Right lobe of liver (tissue), 6 donors: Measurements from ENCODE around the gene CUEDC1. TPM values are rescaled to one million over a fixed set of nuclear protein-coding genes. Genes with fewer than 3 reads are reported as not detected.

ENCODE experiments used
- ATAC-seq, 4 donors: fragments of 200-7000 bp; cut with Tn5 transposase; one replicate each; pipeline ENCODE4 v1.9.1; 2020; ENCODE audit warnings: mild to moderate bottlenecking in 4 of 4, moderate library complexity in 4 of 4
- DNase-seq, 3 donors: peaks; one replicate each; pipeline ENCODE4 v3.0.0-alpha.2; 2020
- H3K27ac ChIP-seq, 3 donors: fragments of 200-600 bp; one replicate each; pipeline ENCODE4 v1.8.0; 2022
- H3K27me3 ChIP-seq, 2 donors: fragments of 200-600 bp; one replicate each; pipeline ENCODE4 v1.8.0; 2022
- H3K36me3 ChIP-seq, 4 donors: fragments of 200-600 bp; sonication (generic) in 1 of 4; one replicate each; pipeline versions ENCODE4 v1.5.1 to v1.8.0; 2017 to 2022; ENCODE audit warnings: control low read depth in 1 of 4
- H3K4me1 ChIP-seq, 4 donors: fragments of 200-600 bp; sonication (generic) in 1 of 4; one replicate each; pipeline versions ENCODE4 v1.5.1 to v1.8.0; 2017 to 2022; ENCODE audit warnings: control low read depth in 1 of 4
- H3K4me3 ChIP-seq, 3 donors: fragments of 200-600 bp; one replicate each; pipeline ENCODE4 v1.8.0; 2022
- H3K9me3 ChIP-seq, 4 donors: fragments of 200-600 bp; sonication (generic) in 1 of 4; one replicate each; pipeline versions ENCODE4 v1.5.1 to v1.8.0; 2017 to 2022; ENCODE audit warnings: control low read depth in 1 of 4
- CTCF ChIP-seq, 4 donors: fragments of 200-600 bp in 3 of 4; fragments of 450-650 bp in 1 of 4; IDR thresholded peaks; one replicate each; pipeline versions ENCODE4 v1.5.1 to v1.8.0; 2016 to 2022; ENCODE audit warnings: antibody characterized with exemption in 4 of 4, mild to moderate bottlenecking in 2 of 4
- POLR2A ChIP-seq: fragments of 450-650 bp; IDR thresholded peaks from one replicate; pipeline ENCODE4 v1.6.1; 2017; ENCODE audit warnings: antibody characterized with exemption, mild to moderate bottlenecking
- WGBS: methylation state at CpG from one replicate; pipeline ENCODE4 v1.1.6; 2018; ENCODE audit warnings: low coverage, low lambda C conversion rate; ENCODE audit not compliant: insufficient coverage; ENCODE audit errors: missing lambda C conversion rate; 5-methylcytosine and 5-hydroxymethylcytosine counted together
- intact Hi-C, 2 donors: fragments of 100-400 bp; cut with DNase I; formaldehyde crosslinking; loops; one replicate each; pipeline versions ENCODE4 v1.11.2 to v1.14.1; 2022
- total RNA-seq, 6 experiments: library from RNA; depleted of rRNA in 2 of 6; stranded (reverse); fragments of >200 nt in 2 of 6; fragmentation: NEBNext Ultra II Directional in 3 of 6; extraction: Animal tissue kit (Norgen Biotek cat#: 25700) in 3 of 6; gene quantifications; one replicate each; pipeline versions ENCODE4 v1.1.0 to v1.2.4, GENCODE V29; 2016 to 2023
- donor health status: DM: no; HTN: yes; CAD: no.
- donor health status: DM: no; HTN: no; CAD: no.
- donor health status: DM: no; HTN: no; CAD: no.
- donor health status: DM: no; HTN: yes; CAD: no.
- donor health status: DM: no; HTN: yes; CAD: no.

Gene CUEDC1
- total RNA-seq, 6 experiments from 2014 or later = 4.0 to 8.5 (median 5.5) TPM

DNA sequence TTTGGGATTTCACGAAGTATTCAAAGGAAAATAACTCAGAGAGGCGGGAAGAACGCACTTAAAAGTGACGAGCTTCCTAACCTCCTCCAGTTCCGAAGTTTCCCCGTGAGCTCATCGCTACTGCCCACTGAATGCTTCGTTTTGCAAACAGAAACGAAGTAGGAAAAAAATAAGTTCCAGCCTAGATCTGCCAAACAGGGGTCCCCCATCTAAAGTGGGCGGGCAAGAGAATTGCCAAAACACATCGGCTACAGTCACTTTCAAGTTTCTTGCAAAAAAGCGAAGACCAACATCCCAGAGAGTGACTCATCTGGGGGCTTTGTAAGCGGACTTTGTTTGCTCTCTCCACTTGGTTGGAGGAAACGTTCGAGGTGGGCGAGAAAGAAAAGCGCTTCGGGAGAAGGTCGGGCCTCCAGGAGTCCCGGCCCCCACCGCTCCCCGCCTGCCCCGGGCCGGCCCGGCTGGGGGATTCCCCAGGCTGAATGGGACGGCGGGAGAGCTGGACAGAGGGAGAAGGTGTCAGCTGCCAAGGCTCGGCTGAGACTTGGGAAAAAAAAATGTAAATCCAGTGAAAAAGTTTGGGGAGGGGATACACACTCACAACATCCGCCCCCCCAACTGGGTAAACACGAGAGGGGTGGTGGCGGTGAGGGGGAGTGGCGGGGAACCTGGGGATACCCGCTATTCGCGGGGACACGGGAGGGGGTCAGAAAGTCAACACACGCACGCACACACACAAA, 31.8 kb upstream of the CUEDC1 start:
- TF ChIP-seq POLR2A (peak; percentile 16), CTCF (IDR thresholded peaks at IDR 0.05) (no peak)
- under 1% methylated on average over 35 of the region's 38 CpGs for WGBS
- intact Hi-C loops = loop anchor here (5.0 to 10.0 kb wide), 2 partner anchors 92 to 95 kb away; no protein-coding TSS in a partner anchor
- DNase-seq = peak; percentile 58 to 66 (median 59)
- Histone ChIP-seq H3K27ac (peak overlapping the region; percentile 85 to 89 (median 87)), H3K9me3 (no peaks in the 10 kb centered on the region), H3K27me3 (no peaks in the 10 kb centered on the region), H3K36me3 (peaks cover 0 to 8% (median 0%) of the 10 kb centered on the region in 4 donors), H3K4me3 (peak overlapping the region; percentile 76 to 85 (median 83)), H3K4me1 (peaks cover 0 to 37% (median 9%) of the 10 kb centered on the region in 4 donors)
- peak; percentile 59 to 66 (median 60) for ATAC-seq

- H3K36me3 ChIP-seq = peaks cover 0 to 17% (median under 1%) of the 10 kb centered on the region in 4 donors
- DNase-seq (no peak), ATAC-seq (peak in 1 of 4 donors; percentile 4)
- no peak overlapping the region for H3K4me3 ChIP-seq
- WGBS = 12% methylated on average over 1 of the region's 1 CpG
- H3K27ac ChIP-seq = no peak overlapping the region
- intact Hi-C loops = loop anchor here (5.0 to 10.0 kb wide), 2 partner anchors 91 to 93 kb away; no protein-coding TSS in a partner anchor
- H3K27me3 ChIP-seq = no peaks in the 10 kb centered on the region
- H3K9me3 ChIP-seq = no peaks in the 10 kb centered on the region
- H3K4me1 ChIP-seq = peaks cover 0 to 37% (median 9%) of the 10 kb centered on the region in 4 donors
- TF ChIP-seq CTCF (IDR thresholded peaks at IDR 0.05) (no peak), POLR2A (no peak)
These were observed 30.4 kb upstream of the CUEDC1 start for GRCh38 chr17:57985675-57985974.

GRCh38 chr17:57984936-57985674, 29.9 kb upstream of the CUEDC1 start:
- Histone ChIP-seq H3K36me3 (peaks cover 0 to 22% (median 3%) of the 10 kb centered on the region in 4 donors), H3K4me3 (no peak overlapping the region), H3K9me3 (no peaks in the 10 kb centered on the region), H3K27me3 (no peaks in the 10 kb centered on the region), H3K4me1 (peaks cover 0 to 37% (median 9%) of the 10 kb centered on the region in 4 donors), H3K27ac (no peak overlapping the region)
- TF ChIP-seq POLR2A (no peak), CTCF (IDR thresholded peaks at IDR 0.05) (no peak)
- DNase-seq (no peak), ATAC-seq (no peak)
- intact Hi-C loops = loop anchor here (5.0 to 10.0 kb wide), 2 partner anchors 90 to 93 kb away; no protein-coding TSS in a partner anchor
- WGBS = 55% methylated on average over 4 of the region's 4 CpGs

DNA sequence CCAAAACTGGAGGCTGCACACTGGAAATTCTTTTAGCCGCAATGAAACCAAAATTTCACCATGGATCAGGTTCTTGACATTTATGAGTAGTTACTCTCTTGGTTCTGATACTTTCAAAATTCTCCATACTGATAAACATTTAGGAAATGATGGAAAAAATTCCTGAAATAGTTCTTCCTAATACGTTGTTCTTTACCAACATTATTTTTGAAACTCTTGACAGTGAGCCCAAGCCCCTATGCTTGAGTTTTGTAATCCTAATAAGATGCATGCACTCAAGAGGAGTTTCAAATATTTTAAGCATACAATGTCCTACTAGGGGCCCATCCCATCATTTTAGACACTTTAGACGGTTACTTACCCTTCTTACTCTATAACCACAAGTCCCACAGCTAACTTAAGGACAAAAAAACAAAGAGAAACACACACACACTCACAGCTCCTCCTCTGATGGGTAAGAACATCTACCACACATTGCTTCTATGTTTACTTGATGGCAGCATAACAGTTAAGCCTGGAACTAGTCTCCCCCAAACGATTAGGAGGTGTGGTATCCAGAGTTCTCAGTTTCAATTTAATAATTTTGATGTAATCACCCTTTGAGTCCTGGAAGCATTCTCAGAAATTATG, 29.2 kb upstream of the CUEDC1 start:
- no peak overlapping the region for H3K4me3 ChIP-seq
- WGBS = 55% methylated on average over 4 of the region's 4 CpGs

More for the DNA sequence above, 29.2 kb upstream of the CUEDC1 start:
- Histone ChIP-seq H3K36me3 (peaks cover 0 to 30% (median 5%) of the 10 kb centered on the region in 4 donors), H3K4me1 (peaks cover 0 to 33% (median 9%) of the 10 kb centered on the region in 4 donors), H3K27ac (no peak overlapping the region), H3K27me3 (no peaks in the 10 kb centered on the region), H3K9me3 (no peaks in the 10 kb centered on the region)
- TF ChIP-seq POLR2A (no peak), CTCF (IDR thresholded peaks at IDR 0.05) (no peak)
- no peak for ATAC-seq
- no peak for DNase-seq
- intact Hi-C loops = loop anchor here in 1 of 2 donors (10.0 kb wide), 1 partner anchor 90 kb away; no protein-coding TSS in a partner anchor
